ENCODE data around the gene IFFO2.
A peak's percentile ranks its signal among the peaks of the same experiment; 100 is the strongest.

DNA sequence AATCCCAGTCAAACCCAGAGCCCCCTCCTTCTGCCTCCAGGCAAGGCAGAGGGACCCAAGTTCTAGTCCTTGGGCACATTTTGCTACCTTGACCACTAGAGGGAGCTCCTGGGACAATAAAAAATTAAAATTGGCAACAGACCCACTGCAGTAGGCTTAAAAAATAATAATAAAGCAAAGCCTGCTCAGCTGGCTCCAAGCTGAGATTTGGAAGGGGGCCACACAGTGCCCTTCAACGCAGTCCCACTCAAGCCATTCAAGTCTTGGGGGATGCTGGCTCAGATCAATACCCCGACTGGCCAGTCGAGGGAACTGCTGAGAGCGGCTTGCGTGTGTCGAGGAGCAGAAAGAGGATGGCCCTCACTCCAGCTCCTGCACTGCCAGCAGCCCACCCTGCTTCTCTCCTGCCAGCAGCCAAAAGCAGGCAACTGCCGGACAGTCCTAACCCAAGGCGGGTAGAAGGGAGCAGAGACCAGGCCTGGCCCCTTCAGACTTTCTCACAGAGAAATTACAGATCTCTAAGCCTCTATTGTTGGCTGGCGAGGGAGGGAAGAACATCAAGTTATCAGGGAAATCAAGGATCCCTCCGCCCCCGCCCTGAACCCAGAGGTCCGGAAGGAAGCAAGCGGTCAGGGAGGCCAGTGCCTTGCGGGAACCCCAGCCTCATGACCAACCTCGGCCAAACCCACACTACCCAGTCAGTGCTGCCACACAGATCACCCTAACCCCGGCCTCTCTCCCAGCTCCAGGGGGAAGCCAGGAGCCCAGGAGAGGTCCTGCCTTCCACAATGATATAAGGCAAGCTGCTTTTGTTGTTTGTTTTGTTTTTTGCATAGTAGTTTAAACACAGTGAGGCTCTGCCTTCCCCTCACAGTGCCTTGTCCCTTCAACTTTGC is 49.2 kb downstream of the IFFO2 start:
- TF ChIP-seq EZH2 (IDR thresholded peaks at IDR 0.05; ENCODE audit: borderline replicate concordance, control insufficient read depth, low read depth, low read length) = no peak
- TF ChIP-seq ZNF217 (IDR thresholded peaks at IDR 0.05) = no peak
- peak; percentile 62 to 83 (median 75) for TF ChIP-seq CTCF (IDR thresholded peaks at IDR 0.05 in 2 of 3, conservative IDR thresholded peaks at IDR 0.05 in 1 of 3; ENCODE audit: control insufficient read depth in 2 of 3, extremely low read depth in 1 of 3, insufficient read depth in 1 of 3, low read depth in 3 of 3, low read length in 3 of 3)
- no peak; the same call in 1 of the 2 replicates for TF ChIP-seq POLR2A (IDR thresholded peaks at IDR 0.05; ENCODE audit: low read depth, low read length)
- peak; percentile 59; the same call in 1 of the 2 replicates for TF ChIP-seq SMC3 (IDR thresholded peaks at IDR 0.05; ENCODE audit: borderline replicate concordance, low read length)
- TF ChIP-seq E2F4 (IDR thresholded peaks at IDR 0.05; ENCODE audit: low read depth, low read length) = no peak
- TF ChIP-seq POLR2AphosphoS2 (IDR thresholded peaks at IDR 0.05; ENCODE audit: low read depth, low read length) = no peak
- TF ChIP-seq YY1 (IDR thresholded peaks at IDR 0.05; ENCODE audit: low read depth, low read length) = no peak

Measured in GM12878 (cell line).